T-helper 17 cell (primary cell): ENCODE data around the gene ZNF628. TPM values are rescaled to one million over a fixed set of nuclear protein-coding genes. Genes with fewer than 3 reads are reported as not detected.

ENCODE experiments used
- ATAC-seq: fragments of 150-1000 bp; cut with Tn5 transposase; 2 replicates; pipeline ENCODE4 v1.10.0; 2021; ENCODE audit warnings: mild to moderate bottlenecking, moderate library complexity
- DNase-seq, 3 donors: peaks; one replicate each; pipeline versions ENCODE4 v3.0.0 to v3.0.0-alpha.2; 2020 to 2021
- H3K9me3 ChIP-seq: one replicate; pipeline ENCODE4 v1.7.0; 2013; ENCODE audit warnings: low read length, mild to moderate bottlenecking; ENCODE audit not compliant: control insufficient read depth, poor library complexity, severe bottlenecking
- H3K27ac Mint-ChIP-seq: one replicate; pipeline ENCODE4 v1.8.0; 2022; ENCODE audit warnings: mild to moderate bottlenecking, moderate library complexity, mixed read lengths
- H3K27me3 Mint-ChIP-seq: one replicate; pipeline ENCODE4 v1.8.0; 2022; ENCODE audit warnings: mixed read lengths
- H3K36me3 Mint-ChIP-seq: one replicate; pipeline ENCODE4 v1.8.0; 2022; ENCODE audit warnings: low read depth, mixed read lengths
- H3K4me1 Mint-ChIP-seq: one replicate; pipeline ENCODE4 v1.8.0; 2022; ENCODE audit warnings: mild to moderate bottlenecking, mixed read lengths
- H3K4me3 Mint-ChIP-seq: one replicate; pipeline ENCODE4 v1.8.0; 2022; ENCODE audit warnings: mild to moderate bottlenecking, moderate library complexity, mixed read lengths
- total RNA-seq, 4 donors: library from RNA in 2 of 4; stranded (reverse) in 2 of 4; gene quantifications; one replicate each; pipeline ENCODE4 v1.2.3 and lab custom pipeline; 2022 to 2026

The ZNF628 gene
- total RNA-seq, 2 donors from 2014 or later: 19.4 to 25.5 TPM

GRCh38 chr19:55463583-55464031 lies 12.8 kb upstream of the ZNF628 start:
- no peaks in the 10 kb centered on the region for H3K9me3 ChIP-seq
- ATAC-seq: no peak
- Mint-ChIP-seq H3K36me3 (no peaks in the 10 kb centered on the region), H3K4me1 (peaks cover 18% of the 10 kb centered on the region), H3K27ac (no peak overlapping the region), H3K27me3 (no peaks in the 10 kb centered on the region), H3K4me3 (no peak overlapping the region)
- no peak for DNase-seq

- Mint-ChIP-seq H3K36me3 (no peaks in the 10 kb centered on the region), H3K4me3 (no peak overlapping the region), H3K27ac (no peak overlapping the region), H3K27me3 (no peaks in the 10 kb centered on the region), H3K4me1 (peaks cover 18% of the 10 kb centered on the region)
- H3K9me3 ChIP-seq: no peaks in the 10 kb centered on the region
- no peak for DNase-seq
- no peak for ATAC-seq
Measured at GRCh38 chr19:55464039-55464661, 12.3 kb upstream of the ZNF628 start.

GRCh38 chr19:55464662-55465054 lies 11.8 kb upstream of the ZNF628 start, which contains the start of gene C19orf85:
C19orf85 (minus strand) TSS chr19:55464751; CDS start chr19:55464554, 197 bp downstream.
- no peaks in the 10 kb centered on the region for H3K9me3 ChIP-seq
- Mint-ChIP-seq H3K4me1 (peaks cover 18% of the 10 kb centered on the region), H3K27ac (no peak within 1 kb of the TSS), H3K4me3 (no peak within 1 kb of the TSS), H3K27me3 (no peaks in the 10 kb centered on the region), H3K36me3 (no peaks in the 10 kb centered on the region)
- no peak for ATAC-seq
- no peak for DNase-seq

GRCh38 chr19:55465460-55466240 lies 10.8 kb upstream of the ZNF628 start:
- no peaks in the 10 kb centered on the region for H3K9me3 ChIP-seq
- DNase-seq (no peak), ATAC-seq (no peak)
- peaks cover 17% of the 10 kb centered on the region for H3K4me1 Mint-ChIP-seq
- H3K27me3 Mint-ChIP-seq: no peaks in the 10 kb centered on the region
- no peaks in the 10 kb centered on the region for H3K36me3 Mint-ChIP-seq
- H3K4me3 Mint-ChIP-seq: no peak overlapping the region
- H3K27ac Mint-ChIP-seq: no peak overlapping the region

- peaks cover 14% of the 10 kb centered on the region for H3K4me1 Mint-ChIP-seq
Measured at GRCh38 chr19:55466241-55466614, 10.2 kb upstream of the ZNF628 start.

GRCh38 chr19:55467236-55468053 lies 9.0 kb upstream of the ZNF628 start:
- DNase-seq: peak; percentile 59 to 73 (median 65)
- ATAC-seq: peak; percentile 96
- H3K9me3 ChIP-seq: no peaks in the 10 kb centered on the region
- Mint-ChIP-seq H3K27me3 (no peaks in the 10 kb centered on the region), H3K36me3 (no peaks in the 10 kb centered on the region), H3K27ac (no peak overlapping the region), H3K4me1 (peaks cover 7% of the 10 kb centered on the region), H3K4me3 (no peak overlapping the region)

More at GRCh38 chr19:55466241-55466614, 10.2 kb upstream of the ZNF628 start:
- Mint-ChIP-seq H3K36me3 (no peaks in the 10 kb centered on the region), H3K27me3 (no peaks in the 10 kb centered on the region), H3K4me3 (no peak overlapping the region), H3K27ac (no peak overlapping the region)
- DNase-seq (no peak), ATAC-seq (no peak)
- H3K9me3 ChIP-seq: no peaks in the 10 kb centered on the region

- Mint-ChIP-seq H3K4me3 (no peak overlapping the region), H3K36me3 (no peaks in the 10 kb centered on the region), H3K27me3 (no peaks in the 10 kb centered on the region), H3K4me1 (peaks cover 6% of the 10 kb centered on the region), H3K27ac (no peak overlapping the region)
- H3K9me3 ChIP-seq: no peaks in the 10 kb centered on the region
- DNase-seq (no peak), ATAC-seq (no peak)
Measured at GRCh38 chr19:55468054-55468393, 8.4 kb upstream of the ZNF628 start.

- no peaks in the 10 kb centered on the region for H3K27me3 Mint-ChIP-seq
- no peaks in the 10 kb centered on the region for H3K9me3 ChIP-seq
- ATAC-seq: no peak
- no peaks in the 10 kb centered on the region for H3K36me3 Mint-ChIP-seq
- no peak for DNase-seq
- H3K4me1 Mint-ChIP-seq: peaks cover 3% of the 10 kb centered on the region
- H3K4me3 Mint-ChIP-seq: no peak overlapping the region
- H3K27ac Mint-ChIP-seq: no peak overlapping the region
Measured at GRCh38 chr19:55471266-55471665, 5.2 kb upstream of the ZNF628 start.

- no peak overlapping the region for H3K4me3 Mint-ChIP-seq
- H3K27me3 Mint-ChIP-seq: no peaks in the 10 kb centered on the region
- DNase-seq (no peak), ATAC-seq (no peak)
- H3K36me3 Mint-ChIP-seq: no peaks in the 10 kb centered on the region
- H3K9me3 ChIP-seq: no peaks in the 10 kb centered on the region
- H3K4me1 Mint-ChIP-seq: peaks cover 3% of the 10 kb centered on the region
- no peak overlapping the region for H3K27ac Mint-ChIP-seq
Measured at GRCh38 chr19:55472463-55472862, 4.0 kb upstream of the ZNF628 start.

GRCh38 chr19:55473225-55474012 lies 3.0 kb upstream of the ZNF628 start:
- no peak for DNase-seq
- no peaks in the 10 kb centered on the region for H3K27me3 Mint-ChIP-seq
- H3K27ac Mint-ChIP-seq: no peak overlapping the region
- no peak for ATAC-seq
- H3K4me1 Mint-ChIP-seq: peaks cover 8% of the 10 kb centered on the region
- H3K9me3 ChIP-seq: no peaks in the 10 kb centered on the region
- no peak overlapping the region for H3K4me3 Mint-ChIP-seq
- H3K36me3 Mint-ChIP-seq: no peaks in the 10 kb centered on the region

GRCh38 chr19:55474269-55475265 lies 1.9 kb upstream of the ZNF628 start:
- no peak overlapping the region for H3K4me3 Mint-ChIP-seq
- no peaks in the 10 kb centered on the region for H3K9me3 ChIP-seq
- peaks cover 2% of the 10 kb centered on the region for H3K36me3 Mint-ChIP-seq
- DNase-seq: no peak
- H3K27me3 Mint-ChIP-seq: no peaks in the 10 kb centered on the region
- H3K27ac Mint-ChIP-seq: no peak overlapping the region
- H3K4me1 Mint-ChIP-seq: peaks cover 18% of the 10 kb centered on the region
- no peak for ATAC-seq

- H3K4me1 Mint-ChIP-seq: peaks cover 22% of the 10 kb centered on the region
- H3K36me3 Mint-ChIP-seq: peaks cover 2% of the 10 kb centered on the region
- DNase-seq (no peak), ATAC-seq (no peak)
- no peaks in the 10 kb centered on the region for H3K27me3 Mint-ChIP-seq
- no peaks in the 10 kb centered on the region for H3K9me3 ChIP-seq
- H3K27ac Mint-ChIP-seq: peak overlapping the region; percentile 51
- H3K4me3 Mint-ChIP-seq: peak overlapping the region; percentile 77
Measured at GRCh38 chr19:55477905-55478304, 1.5 kb downstream of the ZNF628 start.
